H9 (cell line): ENCODE data around the gene RB1. TPM values are rescaled to one million over a fixed set of nuclear protein-coding genes. Genes with fewer than 3 reads are reported as not detected.

ENCODE experiments used
- DNase-seq: peaks from one replicate; pipeline ENCODE4 v3.0.0-alpha.2; 2017
- H2AFZ ChIP-seq: one replicate; pipeline ENCODE4 v1.6.1; 2013; ENCODE audit warnings: mild to moderate bottlenecking, low read length, control low read depth, moderate library complexity
- H2AK5ac ChIP-seq: 2 replicates; pipeline ENCODE4 v1.6.1; 2013; ENCODE audit warnings: low read length, control low read depth, mixed read lengths; ENCODE audit not compliant: insufficient read length
- H2BK120ac ChIP-seq: one replicate; pipeline ENCODE4 v1.6.1; 2013; ENCODE audit warnings: low read depth, mild to moderate bottlenecking, low read length, control low read depth, inconsistent platforms; ENCODE audit not compliant: poor library complexity, severe bottlenecking
- H2BK12ac ChIP-seq: 2 replicates; pipeline ENCODE4 v1.6.1; 2013; ENCODE audit warnings: low read length, control low read depth, mixed read lengths, low read depth; ENCODE audit not compliant: insufficient read length
- H2BK15ac ChIP-seq: 2 replicates; pipeline ENCODE4 v1.6.1; 2013; ENCODE audit warnings: low read depth, low read length, control low read depth
- H2BK20ac ChIP-seq: one replicate; pipeline ENCODE4 v1.6.1; 2013; ENCODE audit warnings: low read depth, mild to moderate bottlenecking, low read length, control low read depth, inconsistent platforms; ENCODE audit not compliant: poor library complexity, severe bottlenecking
- H2BK5ac ChIP-seq: 2 replicates; pipeline ENCODE4 v1.6.1; 2013; ENCODE audit warnings: low read length, control low read depth, mixed read lengths; ENCODE audit not compliant: insufficient read length
- H3K14ac ChIP-seq: 2 replicates; pipeline ENCODE4 v1.6.1; 2013; ENCODE audit warnings: low read length, control low read depth; ENCODE audit not compliant: insufficient read depth
- H3K18ac ChIP-seq: 2 replicates; pipeline ENCODE4 v1.6.1; 2013; ENCODE audit warnings: low read depth, mild to moderate bottlenecking, mixed read lengths, low read length, control low read depth; ENCODE audit not compliant: insufficient read length
- H3K23ac ChIP-seq: 2 replicates; pipeline ENCODE4 v1.6.1; 2013; ENCODE audit warnings: low read length, control low read depth, mixed read lengths, low read depth; ENCODE audit not compliant: insufficient read length
- H3K23me2 ChIP-seq: 2 replicates; pipeline ENCODE4 v1.6.1; 2013; ENCODE audit warnings: low read depth, mild to moderate bottlenecking, mixed read lengths, low read length, control low read depth; ENCODE audit not compliant: insufficient read length, poor library complexity, severe bottlenecking
- H3K27ac ChIP-seq: 2 replicates; pipeline ENCODE4 v1.5.1; 2013; ENCODE audit warnings: low read length, control low read depth, mixed read lengths, low read depth; ENCODE audit not compliant: insufficient read length
- H3K27me3 ChIP-seq: 2 replicates; pipeline ENCODE4 v1.6.1; 2013; ENCODE audit warnings: low read length, control low read depth, inconsistent platforms; ENCODE audit not compliant: insufficient read depth
- H3K4ac ChIP-seq: 2 replicates; pipeline ENCODE4 v1.6.1; 2013; ENCODE audit warnings: low read depth, mild to moderate bottlenecking, control low read depth, inconsistent platforms, low read length, moderate library complexity
- H3K4me1 ChIP-seq: 2 replicates; pipeline ENCODE4 v1.6.1; 2013; ENCODE audit warnings: low read length, control low read depth, inconsistent platforms; ENCODE audit not compliant: insufficient read depth
- H3K4me2 ChIP-seq: 2 replicates; pipeline ENCODE4 v1.6.1; 2013; ENCODE audit warnings: low read length, control low read depth, mixed read lengths; ENCODE audit not compliant: insufficient read length, insufficient read depth
- H3K56ac ChIP-seq: 2 replicates; pipeline ENCODE4 v1.6.1; 2013; ENCODE audit warnings: low read depth, mild to moderate bottlenecking, mixed read lengths, low read length, control low read depth; ENCODE audit not compliant: insufficient read length
- H3K79me1 ChIP-seq: 2 replicates; pipeline ENCODE4 v1.6.1; 2013; ENCODE audit warnings: low read depth, mild to moderate bottlenecking, moderate library complexity, low read length, control low read depth, inconsistent platforms; ENCODE audit not compliant: insufficient read depth, poor library complexity, severe bottlenecking
- H3K79me2 ChIP-seq: 2 replicates; pipeline ENCODE4 v1.6.1; 2013; ENCODE audit warnings: low read length, control low read depth, inconsistent platforms; ENCODE audit not compliant: insufficient read depth
- H3K9ac ChIP-seq: 2 replicates; pipeline ENCODE4 v1.6.1; 2013; ENCODE audit warnings: low read length, control low read depth, mixed read lengths; ENCODE audit not compliant: insufficient read length; ENCODE audit errors: extremely low read depth
- H3K9me3 ChIP-seq: one replicate; pipeline ENCODE4 v1.6.1; 2013; ENCODE audit warnings: low read depth, low read length, inconsistent platforms; ENCODE audit not compliant: control insufficient read depth
- H3T11ph ChIP-seq: one replicate; pipeline ENCODE4 v1.6.1; 2013; ENCODE audit warnings: mild to moderate bottlenecking, low read length, control low read depth, inconsistent platforms
- H4K20me1 ChIP-seq: one replicate; pipeline ENCODE4 v1.6.1; 2013; ENCODE audit not compliant: control insufficient read depth, insufficient read length, insufficient read depth
- H4K5ac ChIP-seq: 2 replicates; pipeline ENCODE4 v1.6.1; 2013; ENCODE audit warnings: low read depth, mild to moderate bottlenecking, mixed read lengths, low read length, control low read depth; ENCODE audit not compliant: insufficient read length
- H4K8ac ChIP-seq: replicated peaks from 2 replicates; pipeline ENCODE4 v1.6.1; 2013; ENCODE audit warnings: low read length, control low read depth, mixed read lengths, low read depth; ENCODE audit not compliant: insufficient read length
- H4K91ac ChIP-seq: 2 replicates; pipeline ENCODE4 v1.6.1; 2013; ENCODE audit warnings: low read depth, mild to moderate bottlenecking, moderate library complexity, mixed read lengths, low read length, control low read depth; ENCODE audit not compliant: insufficient read length
- H3K27ac Mint-ChIP-seq, 3 experiments: 2 replicates in 2 of 3; 3 replicates in 1 of 3; pipeline ENCODE4 v1.8.0; 2020 to 2021; ENCODE audit warnings: mixed read lengths in 3 of 3, mild to moderate bottlenecking in 1 of 3, moderate library complexity in 1 of 3
- H3K27me3 Mint-ChIP-seq: 2 replicates; pipeline ENCODE4 v1.8.0; 2021; ENCODE audit warnings: low read depth, mild to moderate bottlenecking, moderate library complexity, mixed read lengths
- H3K36me3 Mint-ChIP-seq, 3 experiments: 2 replicates in 2 of 3; 3 replicates in 1 of 3; pipeline ENCODE4 v1.8.0; 2020 to 2021; ENCODE audit warnings: low read depth in 3 of 3, mixed read lengths in 3 of 3; ENCODE audit not compliant: insufficient read depth in 1 of 3
- H3K4me1 Mint-ChIP-seq, 2 experiments: 2 replicates each; pipeline ENCODE4 v1.8.0; 2020; ENCODE audit warnings: mixed read lengths in 2 of 2
- H3K4me3 Mint-ChIP-seq, 2 experiments: 2 replicates in 1 of 2; 3 replicates in 1 of 2; pipeline ENCODE4 v1.8.0; 2020 to 2021; ENCODE audit warnings: mild to moderate bottlenecking in 2 of 2, mixed read lengths in 2 of 2, moderate library complexity in 1 of 2
- H3K9me3 Mint-ChIP-seq, 2 experiments: 2 replicates in 1 of 2; 3 replicates in 1 of 2; pipeline ENCODE4 v1.8.0; 2020; ENCODE audit warnings: mild to moderate bottlenecking in 2 of 2, mixed read lengths in 2 of 2, moderate library complexity in 1 of 2
- CTCF ChIP-seq: fragments of 200-600 bp; sonication (generic); conservative IDR thresholded peaks from 3 replicates; pipeline ENCODE4 v1.8.0; 2021; ENCODE audit warnings: antibody characterized with exemption, mild to moderate bottlenecking
- WGBS: extraction: QIAGEN DNeasy Blood & Tissue Kit; methylation state at CpG from one replicate; pipeline ENCODE4 v1.1.7; 2013; ENCODE audit warnings: missing lambda C conversion rate, low lambda C conversion rate, mixed read lengths; ENCODE audit not compliant: insufficient read length; ENCODE audit errors: extremely low coverage; 5-methylcytosine and 5-hydroxymethylcytosine counted together
- total RNA-seq: library from RNA; stranded (reverse); gene quantifications from 2 replicates; pipeline ENCODE4 v1.2.1, GENCODE V29; 2021

RB1 gene
- total RNA-seq, 1 experiment from 2014 or later: 20.5 TPM

DNA sequence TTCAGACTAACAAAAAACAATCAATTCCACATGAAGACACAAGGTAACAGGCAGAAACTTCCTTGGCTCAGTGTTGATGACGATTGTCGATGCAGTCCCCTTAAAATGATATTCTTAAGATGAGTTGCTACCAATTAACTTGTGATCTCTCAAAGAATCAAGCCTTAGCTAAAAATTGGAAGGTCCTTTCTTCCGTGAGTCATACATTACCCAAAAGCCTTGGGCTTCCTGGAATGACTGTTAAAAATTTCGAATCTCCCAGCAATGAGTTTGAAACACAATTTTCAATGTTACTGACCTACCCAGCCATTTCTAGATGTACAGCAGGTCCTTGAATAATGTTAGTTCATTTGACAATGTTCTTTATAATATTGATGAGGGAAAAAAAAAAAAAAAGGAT is 28.0 kb upstream of the RB1 start:
- Histone ChIP-seq H3K23me2 (no peaks in the 10 kb centered on the region), H3K14ac (no peak overlapping the region), H4K20me1 (no peaks in the 10 kb centered on the region), H2BK5ac (no peak overlapping the region), H3K4me2 (no peak overlapping the region), H3T11ph (no peak overlapping the region), H3K9me3 (no peaks in the 10 kb centered on the region), H3K27ac (no peak overlapping the region), H2BK15ac (no peak overlapping the region), H3K23ac (no peak overlapping the region), H2BK12ac (no peak overlapping the region), H2BK20ac (no peak overlapping the region), H2AFZ (no peak overlapping the region), H2AK5ac (no peak overlapping the region), H3K79me1 (no peaks in the 10 kb centered on the region), H3K27me3 (no peaks in the 10 kb centered on the region), H3K79me2 (no peaks in the 10 kb centered on the region), H3K4me1 (no peaks in the 10 kb centered on the region; the same call in 1 of the 2 replicates), H3K18ac (no peak overlapping the region), H3K4ac (no peak overlapping the region), H4K91ac (no peak overlapping the region), H3K9ac (no peak overlapping the region), H4K8ac (no peak overlapping the region), H4K5ac (no peak overlapping the region), H3K56ac (no peak overlapping the region), H2BK120ac (no peak overlapping the region)
- WGBS: no CpG with 5 or more reads among the region's 4 CpGs
- DNase-seq: no peak
- Mint-ChIP-seq H3K27me3 (no peaks in the 10 kb centered on the region), H3K4me1 (no peaks in the 10 kb centered on the region), H3K36me3 (no peaks in the 10 kb centered on the region), H3K9me3 (no peaks in the 10 kb centered on the region), H3K4me3 (no peak overlapping the region), H3K27ac (no peak overlapping the region)
- TF ChIP-seq CTCF: no peak
